Measurements from ENCODE around the gene LRFN2.

The LRFN2 gene

GRCh38 chr6:40439026-40439800 lies 148.0 kb downstream of the LRFN2 start:
- Mint-ChIP-seq H3K4me1 (ENCODE audit: low read depth) (no peaks in the 10 kb centered on the region), H3K27me3 (no peaks in the 10 kb centered on the region), H3K36me3 (ENCODE audit: low read depth) (no peaks in the 10 kb centered on the region), H3K9me3 (no peaks in the 10 kb centered on the region), H3K27ac (no peak overlapping the region), H3K4me3 (no peak overlapping the region)

GRCh38 chr6:40438246-40438887 lies 148.8 kb downstream of the LRFN2 start:
- Mint-ChIP-seq H3K4me3 (no peak overlapping the region), H3K36me3 (ENCODE audit: low read depth) (no peaks in the 10 kb centered on the region), H3K27ac (no peak overlapping the region), H3K9me3 (no peaks in the 10 kb centered on the region), H3K27me3 (no peaks in the 10 kb centered on the region), H3K4me1 (ENCODE audit: low read depth) (no peaks in the 10 kb centered on the region)

GRCh38 chr6:40437631-40438030 lies 149.5 kb downstream of the LRFN2 start:
- Mint-ChIP-seq H3K36me3 (ENCODE audit: low read depth) (no peaks in the 10 kb centered on the region), H3K4me3 (no peak overlapping the region), H3K27me3 (no peaks in the 10 kb centered on the region), H3K4me1 (ENCODE audit: low read depth) (no peaks in the 10 kb centered on the region), H3K27ac (no peak overlapping the region), H3K9me3 (no peaks in the 10 kb centered on the region)

- Mint-ChIP-seq H3K36me3 (ENCODE audit: low read depth) (no peaks in the 10 kb centered on the region), H3K4me3 (no peak overlapping the region), H3K27ac (no peak overlapping the region), H3K9me3 (no peaks in the 10 kb centered on the region), H3K4me1 (ENCODE audit: low read depth) (no peaks in the 10 kb centered on the region), H3K27me3 (no peaks in the 10 kb centered on the region)
Observed at GRCh38 chr6:40436685-40437604, 150.2 kb downstream of the LRFN2 start.

GRCh38 chr6:40432982-40433381 lies 154.2 kb downstream of the LRFN2 start:
- no peaks in the 10 kb centered on the region for H3K4me1 Mint-ChIP-seq (ENCODE audit: low read depth)
- H3K4me3 Mint-ChIP-seq, result no peak overlapping the region
- no peaks in the 10 kb centered on the region for H3K9me3 Mint-ChIP-seq
- no peaks in the 10 kb centered on the region for H3K27me3 Mint-ChIP-seq
- no peaks in the 10 kb centered on the region for H3K36me3 Mint-ChIP-seq (ENCODE audit: low read depth)
- H3K27ac Mint-ChIP-seq, result no peak overlapping the region

GRCh38 chr6:40431706-40432105 lies 155.5 kb downstream of the LRFN2 start:
- Mint-ChIP-seq H3K4me1 (ENCODE audit: low read depth) (no peaks in the 10 kb centered on the region), H3K9me3 (no peaks in the 10 kb centered on the region), H3K36me3 (ENCODE audit: low read depth) (no peaks in the 10 kb centered on the region), H3K4me3 (no peak overlapping the region), H3K27me3 (no peaks in the 10 kb centered on the region), H3K27ac (no peak overlapping the region)

- H3K27ac Mint-ChIP-seq, result no peak overlapping the region
- no peaks in the 10 kb centered on the region for H3K36me3 Mint-ChIP-seq (ENCODE audit: low read depth)
- no peaks in the 10 kb centered on the region for H3K27me3 Mint-ChIP-seq
- H3K9me3 Mint-ChIP-seq, result no peaks in the 10 kb centered on the region
- no peaks in the 10 kb centered on the region for H3K4me1 Mint-ChIP-seq (ENCODE audit: low read depth)
- H3K4me3 Mint-ChIP-seq, result no peak overlapping the region
Observed at GRCh38 chr6:40427196-40427595, 160.0 kb downstream of the LRFN2 start.

- no peak overlapping the region for H3K4me3 Mint-ChIP-seq
- H3K4me1 Mint-ChIP-seq (ENCODE audit: low read depth), result no peaks in the 10 kb centered on the region
- no peak overlapping the region for H3K27ac Mint-ChIP-seq
- H3K36me3 Mint-ChIP-seq (ENCODE audit: low read depth), result no peaks in the 10 kb centered on the region
- H3K27me3 Mint-ChIP-seq, result no peaks in the 10 kb centered on the region
- H3K9me3 Mint-ChIP-seq, result no peaks in the 10 kb centered on the region
Observed at GRCh38 chr6:40426346-40427066, 160.7 kb downstream of the LRFN2 start.

- no peak overlapping the region for H3K27ac Mint-ChIP-seq
- H3K4me3 Mint-ChIP-seq, result no peak overlapping the region
- no peaks in the 10 kb centered on the region for H3K9me3 Mint-ChIP-seq
- H3K27me3 Mint-ChIP-seq, result no peaks in the 10 kb centered on the region
- H3K36me3 Mint-ChIP-seq (ENCODE audit: low read depth), result no peaks in the 10 kb centered on the region
- no peaks in the 10 kb centered on the region for H3K4me1 Mint-ChIP-seq (ENCODE audit: low read depth)
Observed at GRCh38 chr6:40425192-40425919, 161.8 kb downstream of the LRFN2 start.

- H3K27me3 Mint-ChIP-seq, result no peaks in the 10 kb centered on the region
- H3K9me3 Mint-ChIP-seq, result no peaks in the 10 kb centered on the region
- no peak overlapping the region for H3K4me3 Mint-ChIP-seq
- no peak overlapping the region for H3K27ac Mint-ChIP-seq
- no peaks in the 10 kb centered on the region for H3K36me3 Mint-ChIP-seq (ENCODE audit: low read depth)
- H3K4me1 Mint-ChIP-seq (ENCODE audit: low read depth), result no peaks in the 10 kb centered on the region
Observed at GRCh38 chr6:40422046-40422445, 165.1 kb downstream of the LRFN2 start.

GRCh38 chr6:40419946-40420728 lies 167.0 kb downstream of the LRFN2 start:
- no peaks in the 10 kb centered on the region for H3K4me1 Mint-ChIP-seq (ENCODE audit: low read depth)
- H3K27me3 Mint-ChIP-seq, result no peaks in the 10 kb centered on the region
- no peaks in the 10 kb centered on the region for H3K36me3 Mint-ChIP-seq (ENCODE audit: low read depth)
- H3K9me3 Mint-ChIP-seq, result no peaks in the 10 kb centered on the region
- H3K4me3 Mint-ChIP-seq, result no peak overlapping the region
- no peak overlapping the region for H3K27ac Mint-ChIP-seq

- no peaks in the 10 kb centered on the region for H3K36me3 Mint-ChIP-seq (ENCODE audit: low read depth)
- H3K4me3 Mint-ChIP-seq, result no peak overlapping the region
- H3K27me3 Mint-ChIP-seq, result no peaks in the 10 kb centered on the region
- no peaks in the 10 kb centered on the region for H3K4me1 Mint-ChIP-seq (ENCODE audit: low read depth)
- H3K9me3 Mint-ChIP-seq, result no peaks in the 10 kb centered on the region
- no peak overlapping the region for H3K27ac Mint-ChIP-seq
Observed at GRCh38 chr6:40419377-40419776, 167.8 kb downstream of the LRFN2 start.

GRCh38 chr6:40417031-40417430 lies 170.1 kb downstream of the LRFN2 start:
- Mint-ChIP-seq H3K36me3 (ENCODE audit: low read depth) (no peaks in the 10 kb centered on the region), H3K4me1 (ENCODE audit: low read depth) (no peaks in the 10 kb centered on the region), H3K27ac (no peak overlapping the region), H3K4me3 (no peak overlapping the region), H3K27me3 (no peaks in the 10 kb centered on the region), H3K9me3 (no peaks in the 10 kb centered on the region)
